ENCODE results near the gene CPNE7. TPM values are rescaled to one million over a fixed set of nuclear protein-coding genes. Genes with fewer than 3 reads are reported as not detected.

Gene CPNE7
- total and polyA plus RNA-seq, 2 of the 4 experiments (the other 2 are of a cell fraction), result 5.4 to 17.4 TPM

DNA sequence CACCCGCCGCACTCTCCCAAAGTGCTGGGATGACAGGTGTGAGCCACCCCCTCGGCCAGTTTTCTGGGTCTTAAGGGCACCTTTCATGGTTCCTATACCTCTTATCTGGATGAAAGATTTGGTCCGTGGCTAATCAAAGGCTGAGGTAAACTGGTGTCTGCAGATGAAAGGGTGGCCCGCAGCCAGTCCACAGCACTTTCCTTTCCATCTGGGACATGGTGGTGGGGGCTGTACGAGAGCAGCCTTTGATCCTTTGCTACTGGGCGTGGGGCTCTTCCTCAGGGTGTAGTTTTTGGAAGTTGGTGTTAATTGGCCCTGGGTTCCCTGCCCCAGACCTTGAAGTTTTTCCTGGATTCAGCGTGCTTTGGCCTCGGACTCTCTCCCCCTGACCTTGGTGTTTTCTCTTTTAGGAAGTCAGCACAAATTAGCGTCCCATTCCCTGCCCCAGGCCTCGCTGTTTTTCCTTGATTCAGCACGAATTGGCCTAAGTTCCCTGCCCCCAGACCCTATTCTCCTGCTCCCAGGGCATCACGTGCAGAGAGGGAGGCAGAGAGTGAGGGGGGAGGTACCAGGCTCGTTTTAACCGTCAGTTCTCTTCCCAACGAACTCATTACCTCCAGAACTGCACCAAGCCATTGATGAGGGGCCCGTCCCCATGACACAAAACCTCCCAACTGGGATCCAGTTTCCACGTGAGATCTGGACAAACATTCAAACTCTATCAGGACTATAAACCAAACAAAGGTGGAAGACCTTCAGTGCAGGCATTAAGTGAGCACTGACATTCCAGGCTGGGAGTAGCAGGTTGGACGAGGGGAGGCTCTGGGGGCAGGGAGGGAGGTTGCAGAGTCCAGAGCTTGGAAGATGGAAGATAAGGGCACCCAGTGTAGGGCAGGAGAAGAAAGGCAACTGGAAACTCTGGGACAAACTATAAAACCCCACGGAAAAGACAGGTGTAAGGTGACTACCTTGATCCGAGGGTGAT is 49.5 kb downstream of the CPNE7 start:
- dilution Hi-C loops (cut with HindIII; ENCODE audit: low sequenced_read_pairs, unreplicated experiment), result no loop called here
- CTCF ChIA-PET, result no interaction called here
- 90% methylated on average over 2 of the region's 21 CpGs; no CpG with 5 or more reads in 1 of the 2 experiments for WGBS, 2 experiments (ENCODE audit: extremely low coverage in 2 of 2, insufficient read length in 1 of 2)

More for the DNA sequence above, 49.5 kb downstream of the CPNE7 start:
- no peak overlapping the region for H2BK120ac ChIP-seq (ENCODE audit: low read depth, low read length)
- H4K91ac ChIP-seq (ENCODE audit: insufficient read depth, low read depth, low read length), result no peak overlapping the region
- in situ Hi-C loops (cut with MboI; ENCODE audit: low sequenced_read_pairs), result no loop called here
- no peak overlapping the region for H3K4ac ChIP-seq (ENCODE audit: low read depth, low read length)
- H4K5ac ChIP-seq (ENCODE audit: low read depth, low read length), result no peak overlapping the region
- intact Hi-C loops (cut with micrococcal nuclease), result no loop called here
- H3K9ac ChIP-seq (ENCODE audit: low read depth, low read length), result no peak overlapping the region
- no peak overlapping the region for H2BK20ac ChIP-seq (ENCODE audit: low read depth, low read length)
- TF ChIP-seq MXI1 (IDR thresholded peaks at IDR 0.05; ENCODE audit: borderline replicate concordance, low read depth, low read length) (no peak), RFX5 (IDR thresholded peaks at IDR 0.05; ENCODE audit: low read depth, low read length) (no peak), CHD1 (IDR thresholded peaks at IDR 0.05; ENCODE audit: low read depth, low read length) (no peak), POLR2A (IDR thresholded peaks at IDR 0.05; ENCODE audit: low read depth, low read length) (no peak), SMC3 (IDR thresholded peaks at IDR 0.05; ENCODE audit: low read depth, low read length) (no peak), RAD21 (IDR thresholded peaks at IDR 0.05; ENCODE audit: low read length) (no peak), MAZ (IDR thresholded peaks at IDR 0.05; ENCODE audit: borderline replicate concordance, low read depth, low read length) (no peak)
- TF ChIP-seq, protein P1, sequence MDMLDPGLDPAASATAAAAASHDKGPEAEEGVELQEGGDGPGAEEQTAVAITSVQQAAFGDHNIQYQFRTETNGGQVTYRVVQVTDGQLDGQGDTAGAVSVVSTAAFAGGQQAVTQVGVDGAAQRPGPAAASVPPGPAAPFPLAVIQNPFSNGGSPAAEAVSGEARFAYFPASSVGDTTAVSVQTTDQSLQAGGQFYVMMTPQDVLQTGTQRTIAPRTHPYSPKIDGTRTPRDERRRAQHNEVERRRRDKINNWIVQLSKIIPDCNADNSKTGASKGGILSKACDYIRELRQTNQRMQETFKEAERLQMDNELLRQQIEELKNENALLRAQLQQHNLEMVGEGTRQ (IDR thresholded peaks at IDR 0.05; ENCODE audit: low read depth, low read length), result no peak
- TF ChIP-seq, protein P2, sequence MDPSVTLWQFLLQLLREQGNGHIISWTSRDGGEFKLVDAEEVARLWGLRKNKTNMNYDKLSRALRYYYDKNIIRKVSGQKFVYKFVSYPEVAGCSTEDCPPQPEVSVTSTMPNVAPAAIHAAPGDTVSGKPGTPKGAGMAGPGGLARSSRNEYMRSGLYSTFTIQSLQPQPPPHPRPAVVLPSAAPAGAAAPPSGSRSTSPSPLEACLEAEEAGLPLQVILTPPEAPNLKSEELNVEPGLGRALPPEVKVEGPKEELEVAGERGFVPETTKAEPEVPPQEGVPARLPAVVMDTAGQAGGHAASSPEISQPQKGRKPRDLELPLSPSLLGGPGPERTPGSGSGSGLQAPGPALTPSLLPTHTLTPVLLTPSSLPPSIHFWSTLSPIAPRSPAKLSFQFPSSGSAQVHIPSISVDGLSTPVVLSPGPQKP (IDR thresholded peaks at IDR 0.05; ENCODE audit: borderline replicate concordance, low read depth, low read length), result no peak
- POLR2A ChIA-PET (ENCODE audit: unreplicated experiment), result no interaction called here
- no TSS peak for BruUV-seq (replicated peaks)
- no peak overlapping the region for H3K27ac ChIP-seq (ENCODE audit: insufficient read depth, low read length)
- ATAC-seq (ENCODE audit: low read depth) (no peak), DNase-seq (no peak)
- no peak overlapping the region for H3K56ac ChIP-seq (ENCODE audit: extremely low read depth, insufficient read depth, low read length)
- H2BK15ac ChIP-seq (ENCODE audit: low read depth, low read length), result no peak overlapping the region
- H3K36me3 ChIP-seq (ENCODE audit: control insufficient read depth, insufficient read depth, low read length), result no peaks in the 10 kb centered on the region
- no peaks in the 10 kb centered on the region for H3K79me1 ChIP-seq (ENCODE audit: low read depth in 1 of 2, low read length in 2 of 2)
- peaks cover 3% of the 10 kb centered on the region for H3K9me3 ChIP-seq (ENCODE audit: control insufficient read depth, insufficient read depth, low read length)
- H3K4me1 ChIP-seq (ENCODE audit: control insufficient read depth, insufficient read depth, low read length), result no peaks in the 10 kb centered on the region
- H2AK5ac ChIP-seq (ENCODE audit: low read depth, low read length), result no peak overlapping the region
- H3K23ac ChIP-seq (ENCODE audit: low read depth, low read length), result no peak overlapping the region
- no peak overlapping the region for H2AK9ac ChIP-seq (replicated peaks; ENCODE audit: low read depth, low read length, poor library complexity)
- no peak overlapping the region for H3K18ac ChIP-seq (ENCODE audit: low read depth, low read length)
- no peak overlapping the region for H4K8ac ChIP-seq (ENCODE audit: low read depth in 2 of 2, low read length in 2 of 2)
- no peak overlapping the region for H3K4me3 ChIP-seq (ENCODE audit: insufficient read depth, low read depth, low read length)
- no peak overlapping the region for H2AFZ ChIP-seq (replicated peaks; ENCODE audit: low read length, poor library complexity)
- peaks cover 47% of the 10 kb centered on the region for H3K27me3 ChIP-seq (ENCODE audit: control insufficient read depth, insufficient read depth, low read length)
- H3K9me1 ChIP-seq (ENCODE audit: insufficient read depth, low read length), result no peaks in the 10 kb centered on the region
- no peaks in the 10 kb centered on the region for H4K20me1 ChIP-seq (ENCODE audit: insufficient read depth, low read length)
- H2BK5ac ChIP-seq (ENCODE audit: low read depth, low read length, poor library complexity, severe bottlenecking), result no peak overlapping the region
- H3K14ac ChIP-seq (replicated peaks; ENCODE audit: low read depth, low read length), result no peak overlapping the region
- no peak overlapping the region for H3K4me2 ChIP-seq (ENCODE audit: low read depth, low read length)
